ENCODE data around the gene SMIM29. TPM values are rescaled to one million over a fixed set of nuclear protein-coding genes. Genes with fewer than 3 reads are reported as not detected.

The SMIM29 gene
- total RNA-seq, 4 donors from 2014 or later, result 8.2 to 14.9 (median 12.5) TPM

DNA sequence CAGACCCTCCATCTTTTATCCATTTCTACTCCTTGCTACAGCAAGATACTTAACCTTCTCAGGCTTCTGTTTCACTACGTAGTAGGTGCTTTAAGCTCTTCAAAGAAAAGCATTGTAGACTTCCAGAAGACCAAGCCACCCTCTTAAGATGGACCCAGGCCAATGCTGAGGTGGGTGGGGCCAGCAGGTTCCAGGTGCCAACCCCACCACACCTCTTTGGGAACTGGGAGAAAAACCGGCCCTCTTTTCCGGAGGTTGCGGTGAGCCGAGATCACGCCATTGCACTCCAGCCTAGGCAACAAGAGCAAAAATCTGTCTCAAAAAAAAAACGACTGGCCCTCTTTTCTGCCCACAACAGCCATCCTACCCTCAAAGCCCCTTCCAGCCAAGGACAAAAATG lies 22.7 kb downstream of the SMIM29 start:
- 77 to 100% methylated on average over 1 to 7 of the region's 7 CpGs for WGBS, 2 donors (ENCODE audit: low coverage in 1 of 2)
- DNase-seq, result no peak
- H3K9me3 ChIP-seq, result no peaks in the 10 kb centered on the region
- peaks cover 0 to 13% (median 10%) of the 10 kb centered on the region in 4 donors for H3K4me1 ChIP-seq
- intact Hi-C loops (cut with DNase I; ENCODE audit: low total_unique reads), result no loop called here
- TF ChIP-seq POLR2AphosphoS5 (IDR thresholded peaks at IDR 0.05), result no peak
- in situ Hi-C loops (cut with MboI; ENCODE audit: low pct_ligation_motif_present in 1 of 4, low pct_unique_long_range_greater_than_20kb in 1 of 4, low sequenced_read_pairs in 3 of 4), result no loop called here
- H3K27ac ChIP-seq, result no peak overlapping the region
- no peak overlapping the region for H3K4me3 ChIP-seq
- H3K27me3 ChIP-seq, result no peaks in the 10 kb centered on the region
- no peaks in the 10 kb centered on the region for H3K36me3 ChIP-seq

DNA sequence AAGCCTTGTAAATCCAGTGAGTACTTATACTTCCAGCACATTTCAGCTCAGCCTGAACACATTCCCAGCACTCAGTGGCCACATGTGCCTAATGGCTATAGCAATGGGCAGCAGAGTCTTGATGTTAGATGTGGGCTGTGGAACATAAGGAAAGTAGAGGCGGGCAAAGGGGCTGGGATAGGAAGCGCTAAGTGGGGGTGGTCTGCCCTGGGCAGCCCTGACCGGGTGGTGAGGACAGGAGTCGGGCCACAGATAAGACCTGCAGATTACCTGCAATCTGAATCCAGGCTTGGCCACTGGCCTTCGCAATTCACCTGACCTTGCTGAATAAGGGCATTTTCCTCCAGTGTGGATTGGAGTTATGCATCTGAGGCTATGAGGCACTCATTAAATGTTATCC lies 23.3 kb downstream of the SMIM29 start:
- 81 to 97% methylated on average over 3 to 5 of the region's 5 CpGs for WGBS, 2 donors (ENCODE audit: low coverage in 1 of 2)
- TF ChIP-seq EP300 (IDR thresholded peaks at IDR 0.05; ENCODE audit: low read depth) (no peak), POLR2A (IDR thresholded peaks at IDR 0.05) (no peak), POLR2AphosphoS5 (IDR thresholded peaks at IDR 0.05) (no peak)
- TF ChIP-seq, protein P1, sequence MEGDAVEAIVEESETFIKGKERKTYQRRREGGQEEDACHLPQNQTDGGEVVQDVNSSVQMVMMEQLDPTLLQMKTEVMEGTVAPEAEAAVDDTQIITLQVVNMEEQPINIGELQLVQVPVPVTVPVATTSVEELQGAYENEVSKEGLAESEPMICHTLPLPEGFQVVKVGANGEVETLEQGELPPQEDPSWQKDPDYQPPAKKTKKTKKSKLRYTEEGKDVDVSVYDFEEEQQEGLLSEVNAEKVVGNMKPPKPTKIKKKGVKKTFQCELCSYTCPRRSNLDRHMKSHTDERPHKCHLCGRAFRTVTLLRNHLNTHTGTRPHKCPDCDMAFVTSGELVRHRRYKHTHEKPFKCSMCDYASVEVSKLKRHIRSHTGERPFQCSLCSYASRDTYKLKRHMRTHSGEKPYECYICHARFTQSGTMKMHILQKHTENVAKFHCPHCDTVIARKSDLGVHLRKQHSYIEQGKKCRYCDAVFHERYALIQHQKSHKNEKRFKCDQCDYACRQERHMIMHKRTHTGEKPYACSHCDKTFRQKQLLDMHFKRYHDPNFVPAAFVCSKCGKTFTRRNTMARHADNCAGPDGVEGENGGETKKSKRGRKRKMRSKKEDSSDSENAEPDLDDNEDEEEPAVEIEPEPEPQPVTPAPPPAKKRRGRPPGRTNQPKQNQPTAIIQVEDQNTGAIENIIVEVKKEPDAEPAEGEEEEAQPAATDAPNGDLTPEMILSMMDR (IDR thresholded peaks at IDR 0.05), result no peak

DNA sequence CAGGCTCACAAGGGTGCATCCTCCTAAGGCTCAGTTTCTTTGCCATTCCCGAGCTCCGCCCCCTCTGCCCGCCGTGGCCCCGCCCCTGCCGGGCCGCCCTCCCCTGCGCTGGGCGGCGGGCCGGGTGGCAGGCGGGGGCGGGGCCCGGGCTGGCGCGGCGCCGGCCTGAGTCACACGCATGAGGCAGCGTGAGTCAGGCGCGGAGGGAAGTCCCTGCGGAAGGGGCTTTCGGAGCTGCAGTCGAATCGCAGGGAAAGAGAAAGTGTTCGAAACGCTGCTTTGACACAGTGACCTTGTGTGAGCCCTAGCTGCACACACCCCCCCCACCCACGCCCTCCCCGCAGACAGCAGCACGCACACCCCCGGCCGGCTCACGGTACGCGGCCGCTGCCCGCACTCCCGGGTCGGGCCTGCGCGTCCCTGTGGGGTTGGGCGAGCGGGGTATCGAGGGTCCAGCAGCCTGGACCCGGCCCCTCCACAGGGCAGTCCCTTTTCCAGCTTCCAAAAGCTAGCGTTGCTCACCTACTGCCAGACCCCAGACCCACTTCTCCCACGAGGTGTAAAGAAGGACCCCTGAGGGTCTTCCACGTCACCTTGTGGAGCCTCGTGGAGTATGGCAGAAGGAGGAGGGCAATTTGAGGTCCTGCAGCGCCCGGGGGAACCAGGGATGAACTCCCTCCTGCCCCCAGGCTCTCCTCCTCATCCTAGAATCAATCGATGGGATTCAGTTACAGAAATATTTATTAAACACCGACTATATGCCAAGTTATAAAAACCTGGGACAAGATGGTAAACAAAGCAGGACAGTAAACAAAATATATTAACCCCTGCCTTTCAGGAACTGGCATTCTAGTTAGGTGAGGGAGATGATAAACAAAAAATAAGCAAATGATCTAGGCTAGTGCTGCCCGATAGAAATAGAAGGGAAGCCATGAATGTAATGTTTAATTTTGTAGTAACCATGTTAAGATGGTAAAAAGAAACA lies 24.6 kb downstream of the SMIM29 start:
- in situ Hi-C loops (cut with MboI; ENCODE audit: low pct_ligation_motif_present in 1 of 4, low pct_unique_long_range_greater_than_20kb in 1 of 4, low sequenced_read_pairs in 3 of 4), result loop anchor here in 1 of 4 donors (25.0 kb wide), 1 partner anchor 188 kb away; no protein-coding TSS in a partner anchor
- 3 to 33% methylated on average over 2 to 50 of the region's 55 CpGs for WGBS, 2 donors (ENCODE audit: low coverage in 1 of 2)
- Histone ChIP-seq H3K27me3 (no peaks in the 10 kb centered on the region), H3K4me3 (peak overlapping the region; percentile 49 to 76 (median 54)), H3K36me3 (no peaks in the 10 kb centered on the region), H3K27ac (peak overlapping the region; percentile 91 to 94 (median 92)), H3K4me1 (peaks cover 0 to 13% (median 10%) of the 10 kb centered on the region in 4 donors), H3K9me3 (no peaks in the 10 kb centered on the region)
- intact Hi-C loops (cut with DNase I; ENCODE audit: low total_unique reads), result no loop called here
- DNase-seq, result peak; percentile 95
- TF ChIP-seq POLR2A (IDR thresholded peaks at IDR 0.05), result peak; percentile 81
- TF ChIP-seq EP300 (IDR thresholded peaks at IDR 0.05; ENCODE audit: low read depth), result no peak
- TF ChIP-seq, protein P1 (IDR thresholded peaks at IDR 0.05), result no peak
- TF ChIP-seq POLR2AphosphoS5 (IDR thresholded peaks at IDR 0.05), result peak; percentile 89 to 92 (median 90)

More for the DNA sequence above, 23.3 kb downstream of the SMIM29 start:
- H3K27ac ChIP-seq, result no peak overlapping the region
- in situ Hi-C loops (cut with MboI; ENCODE audit: low pct_ligation_motif_present in 1 of 4, low pct_unique_long_range_greater_than_20kb in 1 of 4, low sequenced_read_pairs in 3 of 4) (no loop called here), intact Hi-C loops (cut with DNase I; ENCODE audit: low total_unique reads) (no loop called here)
- no peak overlapping the region for H3K4me3 ChIP-seq
- H3K9me3 ChIP-seq, result no peaks in the 10 kb centered on the region
- H3K36me3 ChIP-seq, result no peaks in the 10 kb centered on the region
- H3K27me3 ChIP-seq, result no peaks in the 10 kb centered on the region
- no peak for DNase-seq
- H3K4me1 ChIP-seq, result peaks cover 0 to 13% (median 10%) of the 10 kb centered on the region in 4 donors

DNA sequence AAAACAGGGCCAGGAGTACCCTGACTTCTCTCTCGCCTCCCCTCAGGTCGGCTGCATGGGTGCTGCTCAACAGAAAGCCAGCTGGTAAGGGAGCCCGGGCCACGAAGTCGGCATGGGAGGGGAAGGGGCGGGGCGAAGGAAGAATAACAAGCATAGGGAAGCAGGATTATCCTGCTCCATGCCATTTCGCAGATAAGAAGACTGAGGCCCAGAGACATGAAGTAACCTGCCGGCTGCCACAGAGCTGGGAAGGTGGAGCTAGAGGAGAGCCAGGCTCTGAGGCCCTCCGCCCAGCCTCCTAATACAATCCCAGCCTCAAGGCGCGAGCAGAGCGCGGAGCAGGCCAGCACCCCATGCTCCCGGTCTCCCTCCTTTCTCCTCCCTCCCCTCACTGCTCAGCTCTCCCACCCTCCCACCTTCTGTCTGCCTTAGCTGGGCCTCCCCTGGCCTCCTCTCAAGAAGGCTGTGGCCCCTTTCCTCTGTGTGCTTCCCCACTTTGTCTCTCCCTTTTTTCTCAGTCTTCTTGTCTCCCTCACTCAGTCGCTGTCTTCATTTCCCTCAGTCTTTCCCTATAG lies 25.3 kb downstream of the SMIM29 start:
- intact Hi-C loops (cut with DNase I; ENCODE audit: low total_unique reads) (no loop called here), in situ Hi-C loops (cut with MboI; ENCODE audit: low pct_ligation_motif_present in 1 of 4, low pct_unique_long_range_greater_than_20kb in 1 of 4, low sequenced_read_pairs in 3 of 4) (loop anchor here in 1 of 4 donors (25.0 kb wide), 1 partner anchor 189 kb away; no protein-coding TSS in a partner anchor)
- no peaks in the 10 kb centered on the region for H3K27me3 ChIP-seq
- H3K4me1 ChIP-seq, result peaks cover 0 to 13% (median 10%) of the 10 kb centered on the region in 4 donors
- no peaks in the 10 kb centered on the region for H3K36me3 ChIP-seq
- TF ChIP-seq, protein P1 (IDR thresholded peaks at IDR 0.05), result no peak
- TF ChIP-seq EP300 (IDR thresholded peaks at IDR 0.05; ENCODE audit: low read depth) (no peak), POLR2AphosphoS5 (IDR thresholded peaks at IDR 0.05) (no peak), POLR2A (IDR thresholded peaks at IDR 0.05) (no peak)
- no peaks in the 10 kb centered on the region for H3K9me3 ChIP-seq
- peak overlapping the region in 2 of 4 donors; percentile 6 to 76 for H3K4me3 ChIP-seq
- H3K27ac ChIP-seq, result peak overlapping the region; percentile 91 to 94 (median 92)
- peak; percentile 44 for DNase-seq
- 33 to 40% methylated on average over 2 to 16 of the region's 16 CpGs for WGBS, 2 donors (ENCODE audit: low coverage in 1 of 2)

All from transverse colon (tissue), 4 donors.